ENCODE measurements around the gene SUMO4. TPM values are rescaled to one million over a fixed set of nuclear protein-coding genes. Genes with fewer than 3 reads are reported as not detected.

Gene SUMO4
- total and polyA plus RNA-seq, 2 of the 8 experiments (the other 6 are each of a cell fraction or from before 2014, with no cell fraction given) = 0.09 to 1.3 TPM

GRCh38 chr6:149389509-149390297 is 10.4 kb upstream of the SUMO4 start:
- Histone ChIP-seq H2BK15ac (ENCODE audit: low read length) (no peak overlapping the region), H4K5ac (ENCODE audit: insufficient read length, low read depth, low read length) (no peak overlapping the region), H2AFZ (ENCODE audit: low read length) (no peak overlapping the region), H3K4me3 (ENCODE audit: extremely low read depth in 1 of 4, insufficient read depth in 2 of 4, low read depth in 3 of 4, low read length in 4 of 4) (no peak overlapping the region), H4K20me1 (replicated peaks in 1 of 2; ENCODE audit: control insufficient read depth in 1 of 2, insufficient read depth in 2 of 2, low read length in 2 of 2) (no peaks in the 10 kb centered on the region), H2BK5ac (ENCODE audit: low read depth, low read length) (no peak overlapping the region), H3K23ac (ENCODE audit: insufficient read length) (no peak overlapping the region), H2BK12ac (ENCODE audit: low read depth, low read length) (no peak overlapping the region), H3K56ac (replicated peaks; ENCODE audit: insufficient read length, low read depth, low read length) (no peak overlapping the region), H2AK5ac (ENCODE audit: low read depth, low read length) (no peak overlapping the region), H3K4me1 (replicated peaks in 1 of 4; ENCODE audit: control insufficient read depth in 3 of 4, insufficient read depth in 4 of 4, low read length in 3 of 4) (no peaks in the 10 kb centered on the region), H3K9me3 (ENCODE audit: insufficient read depth in 2 of 2, low read depth in 1 of 2, low read length in 1 of 2) (no peaks in the 10 kb centered on the region), H3K36me3 (ENCODE audit: control insufficient read depth in 2 of 4, insufficient read depth in 4 of 4, low read length in 3 of 4) (peaks cover 0 to 5% (median 0%) of the 10 kb centered on the region in 4 experiments; a peak in 1 of 8 replicates), H3K4ac (replicated peaks; ENCODE audit: insufficient read length, low read depth, low read length) (no peak overlapping the region), H2BK20ac (ENCODE audit: low read length) (no peak overlapping the region), H3K79me2 (ENCODE audit: control insufficient read depth in 1 of 2, insufficient read depth in 2 of 2, low read length in 2 of 2) (peaks cover 0 to 30% of the 10 kb centered on the region in 2 experiments; a peak in 2 of 4 replicates), H3K27ac (ENCODE audit: low read depth, low read length) (no peak overlapping the region), H3K79me1 (ENCODE audit: low read depth, low read length) (no peaks in the 10 kb centered on the region; the same call in 1 of the 2 replicates), H4K8ac (ENCODE audit: extremely low read depth, insufficient read depth, low read length) (no peak overlapping the region), H3K9ac (replicated peaks in 1 of 4; ENCODE audit: extremely low read depth in 1 of 4, low read depth in 3 of 4, low read length in 3 of 4) (no peak overlapping the region), H3K14ac (ENCODE audit: insufficient read length) (no peak overlapping the region), H3K23me2 (ENCODE audit: low read depth, low read length) (no peaks in the 10 kb centered on the region), H4K91ac (replicated peaks; ENCODE audit: insufficient read length, low read length) (no peak overlapping the region), H3K27me3 (replicated peaks in 1 of 4; ENCODE audit: control insufficient read depth in 3 of 4, extremely low read depth in 1 of 4, insufficient read depth in 3 of 4, low read length in 3 of 4) (no peaks in the 10 kb centered on the region), H3K4me2 (ENCODE audit: insufficient read depth in 1 of 2, low read depth in 2 of 2, low read length in 2 of 2) (no peak overlapping the region), H2BK120ac (replicated peaks; ENCODE audit: low read depth, low read length) (no peak overlapping the region), H3K18ac (ENCODE audit: extremely low read depth, low read length) (no peak overlapping the region)
- WGBS, 2 experiments (ENCODE audit: extremely low coverage in 1 of 2, insufficient coverage in 1 of 2, insufficient read length in 1 of 2, insufficient replicate concordance in 2 of 2, low coverage in 1 of 2, low lambda C conversion rate in 2 of 2, missing lambda C conversion rate in 1 of 2) = 95% methylated on average over 3 of the region's 3 CpGs; no CpG with 5 or more reads in 1 of the 2 experiments
- no peak for FAIRE-seq
- TF ChIP-seq TAF1 (IDR thresholded peaks at IDR 0.05; ENCODE audit: low read depth, low read length) (no peak), HDAC6 (IDR thresholded peaks at IDR 0.05; ENCODE audit: low read depth, low read length) (no peak), TAF7 (optimal IDR thresholded peaks at IDR 0.05; ENCODE audit: borderline replicate concordance, low read depth, low read length) (no peak), GTF2F1 (IDR thresholded peaks at IDR 0.05; ENCODE audit: borderline replicate concordance, low read depth, low read length) (no peak), E2F6 (IDR thresholded peaks at IDR 0.05) (no peak), RAD21 (IDR thresholded peaks at IDR 0.05 in 1 of 2, conservative IDR thresholded peaks at IDR 0.05 in 1 of 2; ENCODE audit: low read depth in 2 of 2, low read length in 2 of 2) (no peak), GABPA (IDR thresholded peaks at IDR 0.05; ENCODE audit: borderline replicate concordance, insufficient read depth, low read length) (no peak)
- CTCF ChIA-PET (ENCODE audit: partially characterized antibody) = no interaction called here
- POLR2A ChIA-PET (ENCODE audit: partially characterized antibody) = no interaction called here
- no peak for DNase-seq (ENCODE audit: low read depth in 1 of 2, low spot score in 2 of 2)

All from H1 (cell line).